ENCODE results near the gene PDE9A.

PDE9A gene

GRCh38 chr21:42739061-42739931 is 85.9 kb downstream of the PDE9A start:
- H3K4me3 ChIP-seq (ENCODE audit: low read depth, low read length): no peak overlapping the region
- TF ChIP-seq CTCF (IDR thresholded peaks at IDR 0.05; ENCODE audit: low read depth, low read length): no peak

DNA sequence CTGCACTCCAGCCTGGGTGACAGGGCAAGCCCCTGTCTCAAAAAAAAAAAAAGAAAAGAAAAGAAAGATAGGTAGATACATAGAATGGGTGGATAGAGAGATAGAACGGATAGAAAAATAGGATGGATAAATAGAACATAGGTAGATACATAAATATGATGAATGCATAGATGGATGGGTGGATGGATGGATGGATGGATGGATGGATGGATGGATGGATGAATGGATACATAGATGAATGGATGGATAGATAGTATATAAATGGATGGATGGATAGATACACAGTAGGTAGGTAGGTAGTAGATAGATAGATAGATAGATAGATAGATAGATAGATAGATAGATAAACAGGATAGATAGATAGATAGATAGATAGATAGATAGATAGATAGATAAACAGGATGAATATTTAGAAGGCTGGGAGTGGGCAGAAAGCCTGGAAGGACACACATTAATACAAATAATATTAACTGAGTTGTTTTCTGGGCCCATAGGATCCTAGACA is 87.0 kb downstream of the PDE9A start:
- no peak for TF ChIP-seq CTCF (IDR thresholded peaks at IDR 0.05; ENCODE audit: low read depth, low read length)
- H3K4me3 ChIP-seq (ENCODE audit: low read depth, low read length): no peak overlapping the region

- no peak overlapping the region for H3K4me3 ChIP-seq (ENCODE audit: low read depth, low read length)
- no peak for TF ChIP-seq CTCF (IDR thresholded peaks at IDR 0.05; ENCODE audit: low read depth, low read length)
Observed at GRCh38 chr21:42741066-42741465, 87.6 kb downstream of the PDE9A start.

- no peak for TF ChIP-seq CTCF (IDR thresholded peaks at IDR 0.05; ENCODE audit: low read depth, low read length)
- H3K4me3 ChIP-seq (ENCODE audit: low read depth, low read length): no peak overlapping the region
Observed at GRCh38 chr21:42744520-42745445, 91.4 kb downstream of the PDE9A start.

GRCh38 chr21:42745511-42746239 is 92.3 kb downstream of the PDE9A start:
- no peak overlapping the region for H3K4me3 ChIP-seq (ENCODE audit: low read depth, low read length)
- TF ChIP-seq CTCF (IDR thresholded peaks at IDR 0.05; ENCODE audit: low read depth, low read length): no peak

GRCh38 chr21:42746240-42746592 is 92.8 kb downstream of the PDE9A start:
- no peak for TF ChIP-seq CTCF (IDR thresholded peaks at IDR 0.05; ENCODE audit: low read depth, low read length)

More at GRCh38 chr21:42746240-42746592, 92.8 kb downstream of the PDE9A start:
- no peak overlapping the region for H3K4me3 ChIP-seq (ENCODE audit: low read depth, low read length)
